ENCODE measurements around the gene JAKMIP1.

The JAKMIP1 gene

GRCh38 chr4:6177587-6178197, 22.7 kb downstream of the JAKMIP1 start:
- DNase-seq: peak; percentile 56

- no peak for DNase-seq
Measured at GRCh38 chr4:6175426-6175825, 24.9 kb downstream of the JAKMIP1 start.

GRCh38 chr4:6172927-6173200, 27.5 kb downstream of the JAKMIP1 start:
- DNase-seq: no peak

- no peak for DNase-seq
Measured at GRCh38 chr4:6172093-6172926, 28.0 kb downstream of the JAKMIP1 start.

- no peak for DNase-seq
Measured at GRCh38 chr4:6169239-6169638, 31.1 kb downstream of the JAKMIP1 start.

GRCh38 chr4:6165766-6166165, 34.6 kb downstream of the JAKMIP1 start:
- no peak for DNase-seq

GRCh38 chr4:6162885-6163284, 37.5 kb downstream of the JAKMIP1 start:
- no peak for DNase-seq

- no peak for DNase-seq
Measured at GRCh38 chr4:6161921-6162464, 38.4 kb downstream of the JAKMIP1 start.

GRCh38 chr4:6160536-6160935, 39.8 kb downstream of the JAKMIP1 start:
- no peak for DNase-seq

- DNase-seq: no peak
Measured at GRCh38 chr4:6157926-6158325, 42.4 kb downstream of the JAKMIP1 start.

GRCh38 chr4:6155996-6156750, 44.2 kb downstream of the JAKMIP1 start:
- DNase-seq: no peak

- DNase-seq: no peak
Measured at GRCh38 chr4:6154875-6155274, 45.5 kb downstream of the JAKMIP1 start.

- DNase-seq: no peak
Measured at GRCh38 chr4:6153874-6154273, 46.5 kb downstream of the JAKMIP1 start.

GRCh38 chr4:6152869-6153705, 47.3 kb downstream of the JAKMIP1 start:
- no peak for DNase-seq

GRCh38 chr4:6150046-6150735, 50.2 kb downstream of the JAKMIP1 start:
- no peak for DNase-seq

- no peak for DNase-seq
Measured at GRCh38 chr4:6148506-6149205, 51.7 kb downstream of the JAKMIP1 start.

- no peak for DNase-seq
Measured at GRCh38 chr4:6147441-6147840, 52.9 kb downstream of the JAKMIP1 start.

GRCh38 chr4:6143603-6144181, 56.7 kb downstream of the JAKMIP1 start:
- DNase-seq: no peak

- DNase-seq: no peak
Measured at GRCh38 chr4:6142935-6143602, 57.3 kb downstream of the JAKMIP1 start.

- no peak for DNase-seq
Measured at GRCh38 chr4:6142511-6142910, 57.8 kb downstream of the JAKMIP1 start.

- no peak for DNase-seq
Measured at GRCh38 chr4:6141554-6141953, 58.8 kb downstream of the JAKMIP1 start.

Data from NCI-H69 (cell line).